Natural killer cell (primary cell): ENCODE data around the gene ROR1. TPM values are rescaled to one million over a fixed set of nuclear protein-coding genes. Genes with fewer than 3 reads are reported as not detected.

ENCODE experiments used
- ATAC-seq, 3 donors: fragments of 150-1000 bp in 2 of 3; fragments of 200-7000 bp in 1 of 3; cut with Tn5 transposase; 1 replicate in 1 of 3; 2 replicates in 2 of 3; pipeline ENCODE4 v1.10.0; 2021; ENCODE audit warnings: mild to moderate bottlenecking in 2 of 3, moderate library complexity in 2 of 3
- DNase-seq, 2 donors: peaks; one replicate each; pipeline versions ENCODE4 v3.0.0 to v3.0.0-alpha.2; 2013 to 2021; ENCODE audit warnings: mixed read lengths in 1 of 2
- H3K27ac ChIP-seq: one replicate; pipeline ENCODE4 v1.5.1; 2013; ENCODE audit warnings: mild to moderate bottlenecking, low read length
- H3K27me3 ChIP-seq: one replicate; pipeline ENCODE4 v1.6.1; 2013; ENCODE audit warnings: low read length; ENCODE audit not compliant: control insufficient read depth, insufficient read depth
- H3K36me3 ChIP-seq: one replicate; pipeline ENCODE4 v1.6.1; 2013; ENCODE audit warnings: low read length; ENCODE audit not compliant: control insufficient read depth, insufficient read depth
- H3K4me1 ChIP-seq: one replicate; pipeline ENCODE4 v1.6.1; 2013; ENCODE audit warnings: low read length; ENCODE audit not compliant: control insufficient read depth, insufficient read depth
- H3K4me3 ChIP-seq: one replicate; pipeline ENCODE4 v1.5.1; 2013; ENCODE audit warnings: low read length
- H3K9me3 ChIP-seq: one replicate; pipeline ENCODE4 v1.6.1; 2013; ENCODE audit warnings: low read length; ENCODE audit not compliant: control insufficient read depth, insufficient read depth
- H3K27ac Mint-ChIP-seq, 2 donors: one replicate each; pipeline ENCODE4 v1.8.0; 2022; ENCODE audit warnings: mild to moderate bottlenecking in 2 of 2, mixed read lengths in 2 of 2, moderate library complexity in 1 of 2
- H3K27me3 Mint-ChIP-seq, 2 donors: one replicate each; pipeline ENCODE4 v1.8.0; 2022; ENCODE audit warnings: low read depth in 2 of 2, mixed read lengths in 2 of 2
- H3K36me3 Mint-ChIP-seq: one replicate; pipeline ENCODE4 v1.8.0; 2022; ENCODE audit warnings: mixed read lengths
- H3K4me1 Mint-ChIP-seq, 2 donors: one replicate each; pipeline ENCODE4 v1.8.0; 2022; ENCODE audit warnings: mixed read lengths in 2 of 2
- H3K4me3 Mint-ChIP-seq: one replicate; pipeline ENCODE4 v1.8.0; 2022; ENCODE audit warnings: mild to moderate bottlenecking, moderate library complexity, mixed read lengths
- H3K9me3 Mint-ChIP-seq, 2 donors: one replicate each; pipeline ENCODE4 v1.8.0; 2022; ENCODE audit warnings: mixed read lengths in 2 of 2
- WGBS: methylation state at CpG from one replicate; pipeline ENCODE4 v1.1.7; 2013; ENCODE audit warnings: missing lambda C conversion rate; ENCODE audit not compliant: insufficient coverage; 5-methylcytosine and 5-hydroxymethylcytosine counted together
- intact Hi-C: fragments of 100-400 bp; cut with micrococcal nuclease; formaldehyde crosslinking; loops from one replicate; pipeline ENCODE4 v1.14.2; 2022
- total RNA-seq, 4 donors: library from RNA; stranded (reverse); fragments of 120-200 nt in 1 of 4; gene quantifications; one replicate each; pipeline versions ENCODE4 v1.2.3 to v1.2.4, GENCODE V29; 2013 to 2022
- TF ChIP-seq, protein P1 (sequence below): fragments of 200-600 bp; IDR thresholded peaks from one replicate; pipeline ENCODE4 v1.8.0; 2022; ENCODE audit warnings: antibody characterized with exemption

The ROR1 gene
- total RNA-seq, 3 donors from 2014 or later (not counting 1 experiment from before 2014, with no cell fraction given), result 0.05 to 0.35 (median 0.27) TPM

DNA sequence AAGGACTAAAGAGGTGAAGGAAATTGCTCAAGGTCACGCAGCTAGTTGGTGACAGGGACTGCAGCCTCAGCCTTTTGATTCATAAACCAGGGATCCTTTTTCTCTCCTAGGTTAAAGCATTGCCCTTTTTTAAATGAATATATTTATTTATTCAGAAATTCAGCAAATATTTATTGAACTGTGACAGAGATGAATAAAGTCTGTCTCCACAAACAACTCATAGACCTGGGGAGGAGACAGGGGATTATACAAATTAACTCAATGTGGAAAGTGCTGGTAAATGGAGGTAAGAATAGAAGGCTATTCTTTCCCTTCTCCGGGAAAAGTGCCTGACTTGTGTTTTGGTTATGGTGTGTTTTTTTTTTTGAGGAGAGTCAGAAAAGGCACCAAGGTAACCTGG is 110.7 kb downstream of the ROR1 start:
- no peak overlapping the region for H3K4me3 Mint-ChIP-seq
- H3K4me3 ChIP-seq, result no peak overlapping the region
- no peaks in the 10 kb centered on the region for H3K36me3 ChIP-seq
- WGBS, result 90% methylated on average over 1 of the region's 2 CpGs
- H3K4me1 Mint-ChIP-seq, result no peaks in the 10 kb centered on the region
- H3K27me3 ChIP-seq, result no peaks in the 10 kb centered on the region
- no peak overlapping the region for H3K27ac ChIP-seq
- no peaks in the 10 kb centered on the region for H3K9me3 Mint-ChIP-seq
- no peak for DNase-seq
- H3K27me3 Mint-ChIP-seq, result peaks cover 4 to 16% of the 10 kb centered on the region in 2 donors
- H3K27ac Mint-ChIP-seq, result no peak overlapping the region
- no peaks in the 10 kb centered on the region for H3K36me3 Mint-ChIP-seq
- intact Hi-C loops, result no loop called here
- ATAC-seq, result no peak
- no peaks in the 10 kb centered on the region for H3K9me3 ChIP-seq
- no peaks in the 10 kb centered on the region for H3K4me1 ChIP-seq
- TF ChIP-seq, protein P1, sequence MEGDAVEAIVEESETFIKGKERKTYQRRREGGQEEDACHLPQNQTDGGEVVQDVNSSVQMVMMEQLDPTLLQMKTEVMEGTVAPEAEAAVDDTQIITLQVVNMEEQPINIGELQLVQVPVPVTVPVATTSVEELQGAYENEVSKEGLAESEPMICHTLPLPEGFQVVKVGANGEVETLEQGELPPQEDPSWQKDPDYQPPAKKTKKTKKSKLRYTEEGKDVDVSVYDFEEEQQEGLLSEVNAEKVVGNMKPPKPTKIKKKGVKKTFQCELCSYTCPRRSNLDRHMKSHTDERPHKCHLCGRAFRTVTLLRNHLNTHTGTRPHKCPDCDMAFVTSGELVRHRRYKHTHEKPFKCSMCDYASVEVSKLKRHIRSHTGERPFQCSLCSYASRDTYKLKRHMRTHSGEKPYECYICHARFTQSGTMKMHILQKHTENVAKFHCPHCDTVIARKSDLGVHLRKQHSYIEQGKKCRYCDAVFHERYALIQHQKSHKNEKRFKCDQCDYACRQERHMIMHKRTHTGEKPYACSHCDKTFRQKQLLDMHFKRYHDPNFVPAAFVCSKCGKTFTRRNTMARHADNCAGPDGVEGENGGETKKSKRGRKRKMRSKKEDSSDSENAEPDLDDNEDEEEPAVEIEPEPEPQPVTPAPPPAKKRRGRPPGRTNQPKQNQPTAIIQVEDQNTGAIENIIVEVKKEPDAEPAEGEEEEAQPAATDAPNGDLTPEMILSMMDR, result no peak

DNA sequence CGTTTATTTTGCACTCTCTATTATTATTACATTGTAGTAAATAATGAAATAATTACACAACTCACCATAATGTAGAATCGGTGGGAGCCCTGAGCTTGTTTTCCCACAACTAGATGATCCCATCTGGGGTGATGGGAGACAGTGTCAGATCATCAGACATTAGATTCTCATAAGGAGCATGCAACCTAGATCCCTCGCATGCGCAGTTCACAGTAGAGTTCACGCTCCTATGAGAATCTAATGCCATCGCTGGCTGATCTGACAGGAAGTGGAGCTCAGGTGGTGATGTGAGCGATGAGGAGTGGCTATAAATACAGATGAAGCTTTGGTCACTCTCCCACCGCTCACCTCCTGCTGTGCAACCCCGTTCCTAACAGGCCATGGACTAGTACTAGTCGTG is 112.1 kb downstream of the ROR1 start:
- 93% methylated on average over 9 of the region's 10 CpGs for WGBS
- H3K27ac ChIP-seq, result no peak overlapping the region
- no peaks in the 10 kb centered on the region for H3K4me1 ChIP-seq
- no peaks in the 10 kb centered on the region for H3K27me3 ChIP-seq
- TF ChIP-seq, protein P1, result no peak
- ATAC-seq (no peak), DNase-seq (no peak)
- no peak overlapping the region for H3K27ac Mint-ChIP-seq
- H3K36me3 Mint-ChIP-seq, result no peaks in the 10 kb centered on the region
- H3K36me3 ChIP-seq, result no peaks in the 10 kb centered on the region
- no peaks in the 10 kb centered on the region for H3K9me3 Mint-ChIP-seq
- no peaks in the 10 kb centered on the region for H3K4me1 Mint-ChIP-seq
- H3K4me3 ChIP-seq, result no peak overlapping the region
- H3K27me3 Mint-ChIP-seq, result peaks cover 10 to 30% of the 10 kb centered on the region in 2 donors
- intact Hi-C loops, result no loop called here
- H3K9me3 ChIP-seq, result no peaks in the 10 kb centered on the region
- H3K4me3 Mint-ChIP-seq, result no peak overlapping the region

- no peak overlapping the region for H3K27ac ChIP-seq
- peaks cover 0 to 4% of the 10 kb centered on the region in 2 donors for H3K4me1 Mint-ChIP-seq
- intact Hi-C loops, result no loop called here
- peaks cover 10 to 34% of the 10 kb centered on the region in 2 donors for H3K27me3 Mint-ChIP-seq
- ATAC-seq (no peak), DNase-seq (no peak)
- no peaks in the 10 kb centered on the region for H3K9me3 ChIP-seq
- H3K36me3 ChIP-seq, result no peaks in the 10 kb centered on the region
- no peak overlapping the region for H3K27ac Mint-ChIP-seq
- H3K9me3 Mint-ChIP-seq, result no peaks in the 10 kb centered on the region
- H3K4me1 ChIP-seq, result no peaks in the 10 kb centered on the region
- H3K36me3 Mint-ChIP-seq, result no peaks in the 10 kb centered on the region
- H3K27me3 ChIP-seq, result no peaks in the 10 kb centered on the region
- H3K4me3 ChIP-seq, result no peak overlapping the region
- no peak overlapping the region for H3K4me3 Mint-ChIP-seq
- TF ChIP-seq, protein P1, result no peak
- 100% methylated on average over 3 of the region's 3 CpGs for WGBS
Observed at GRCh38 chr1:63886340-63886739, 112.5 kb downstream of the ROR1 start.

DNA sequence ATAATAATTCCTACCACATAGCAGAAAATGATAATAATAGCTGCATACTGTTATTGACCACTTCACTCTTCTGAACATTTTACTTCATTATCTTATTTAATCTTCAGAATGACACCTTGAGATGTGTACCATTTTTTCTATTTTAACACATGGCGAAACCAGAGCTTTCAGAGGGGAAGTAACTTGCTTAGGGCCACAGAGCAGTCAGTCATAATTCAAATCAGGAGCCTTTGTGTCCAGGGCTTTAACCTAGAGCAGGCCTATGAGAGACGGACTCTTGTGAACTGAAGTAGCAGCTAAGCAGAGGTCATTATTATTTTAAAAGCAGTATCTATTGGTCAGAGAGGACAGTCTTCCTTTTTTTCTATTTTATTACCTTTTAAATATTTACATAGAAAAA is 114.0 kb downstream of the ROR1 start:
- DNase-seq (no peak), ATAC-seq (no peak)
- Histone ChIP-seq H3K27me3 (no peaks in the 10 kb centered on the region), H3K36me3 (no peaks in the 10 kb centered on the region), H3K4me1 (peaks cover 8% of the 10 kb centered on the region), H3K9me3 (no peaks in the 10 kb centered on the region), H3K27ac (no peak overlapping the region), H3K4me3 (no peak overlapping the region)
- TF ChIP-seq, protein P1, result no peak
- peaks cover 9 to 17% of the 10 kb centered on the region in 2 donors for H3K4me1 Mint-ChIP-seq
- no peak overlapping the region for H3K4me3 Mint-ChIP-seq
- intact Hi-C loops, result no loop called here
- no peaks in the 10 kb centered on the region for H3K36me3 Mint-ChIP-seq
- peaks cover 8 to 34% of the 10 kb centered on the region in 2 donors for H3K27me3 Mint-ChIP-seq
- no peaks in the 10 kb centered on the region for H3K9me3 Mint-ChIP-seq
- 58% methylated on average over 1 of the region's 2 CpGs for WGBS
- H3K27ac Mint-ChIP-seq, result no peak overlapping the region
